IPS-18c (cell line): ENCODE measurements around the gene RAB11FIP4.

Experiments used
- H3K4me3 ChIP-seq: 2 replicates; pipeline ENCODE4 v1.7.0; 2013; ENCODE audit warnings: low read depth, mild to moderate bottlenecking, low read length, moderate library complexity; ENCODE audit not compliant: insufficient read depth
- H3K9me3 ChIP-seq: one replicate; pipeline ENCODE4 v1.6.1; 2013; ENCODE audit warnings: mild to moderate bottlenecking, low read length, moderate library complexity; ENCODE audit not compliant: control insufficient read depth, insufficient read depth

The RAB11FIP4 gene

GRCh38 chr17:31461227-31461810, 69.8 kb downstream of the RAB11FIP4 start:
- Histone ChIP-seq H3K9me3 (peaks cover 2% of the 10 kb centered on the region), H3K4me3 (no peak overlapping the region)

- no peak overlapping the region for H3K4me3 ChIP-seq
Measured at GRCh38 chr17:31462261-31462660, 70.8 kb downstream of the RAB11FIP4 start.

GRCh38 chr17:31466096-31466760, 74.8 kb downstream of the RAB11FIP4 start:
- H3K4me3 ChIP-seq: no peak overlapping the region
- H3K9me3 ChIP-seq: peaks cover 2% of the 10 kb centered on the region

More at GRCh38 chr17:31462261-31462660, 70.8 kb downstream of the RAB11FIP4 start:
- H3K9me3 ChIP-seq: peaks cover 2% of the 10 kb centered on the region

DNA sequence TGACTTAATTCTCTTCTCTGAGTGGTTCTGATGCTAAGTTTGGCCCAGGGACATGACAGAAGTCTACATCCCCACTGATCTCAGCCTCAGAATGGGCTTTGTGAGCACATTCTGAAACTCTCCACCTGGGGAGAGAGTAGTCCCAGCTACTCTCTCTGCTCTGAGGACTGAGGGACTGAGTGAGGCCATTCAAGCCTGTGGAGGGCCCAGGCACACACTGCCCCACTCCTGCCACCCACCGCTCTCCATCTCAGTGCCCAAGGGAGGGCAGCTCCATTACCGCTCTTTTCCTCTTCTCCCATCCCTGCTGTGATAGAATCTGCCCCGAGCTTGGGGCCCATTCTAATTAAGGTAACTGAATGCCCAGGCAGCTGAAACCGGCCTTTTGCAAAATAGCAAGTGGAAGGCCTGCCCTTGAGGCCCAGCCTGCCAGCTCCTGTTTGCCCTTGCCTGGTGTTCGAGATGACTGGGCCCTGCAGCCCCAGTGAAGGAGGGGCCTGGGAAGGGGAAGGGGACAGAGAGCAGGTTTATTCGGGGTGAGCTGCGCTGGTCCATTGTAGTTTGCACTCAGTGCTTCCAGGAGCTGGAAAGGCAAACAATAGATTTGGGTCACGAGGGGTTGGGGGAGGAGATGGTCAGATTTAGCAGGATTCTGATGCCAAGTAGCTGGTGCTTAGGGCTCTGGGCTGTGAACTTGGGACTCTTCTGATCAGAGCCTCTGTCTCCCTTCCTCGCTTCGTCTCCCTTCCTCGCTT, 76.2 kb downstream of the RAB11FIP4 start:
- Histone ChIP-seq H3K9me3 (no peaks in the 10 kb centered on the region), H3K4me3 (no peak overlapping the region)

GRCh38 chr17:31469959-31470358, 78.5 kb downstream of the RAB11FIP4 start:
- H3K4me3 ChIP-seq: no peak overlapping the region
- no peaks in the 10 kb centered on the region for H3K9me3 ChIP-seq

GRCh38 chr17:31470592-31470991, 79.1 kb downstream of the RAB11FIP4 start:
- Histone ChIP-seq H3K4me3 (no peak overlapping the region), H3K9me3 (no peaks in the 10 kb centered on the region)

GRCh38 chr17:31472137-31472536, 80.7 kb downstream of the RAB11FIP4 start:
- Histone ChIP-seq H3K9me3 (peaks cover 2% of the 10 kb centered on the region), H3K4me3 (no peak overlapping the region)

GRCh38 chr17:31475378-31476162, 84.1 kb downstream of the RAB11FIP4 start:
- Histone ChIP-seq H3K4me3 (no peak overlapping the region), H3K9me3 (peaks cover 2% of the 10 kb centered on the region)

DNA sequence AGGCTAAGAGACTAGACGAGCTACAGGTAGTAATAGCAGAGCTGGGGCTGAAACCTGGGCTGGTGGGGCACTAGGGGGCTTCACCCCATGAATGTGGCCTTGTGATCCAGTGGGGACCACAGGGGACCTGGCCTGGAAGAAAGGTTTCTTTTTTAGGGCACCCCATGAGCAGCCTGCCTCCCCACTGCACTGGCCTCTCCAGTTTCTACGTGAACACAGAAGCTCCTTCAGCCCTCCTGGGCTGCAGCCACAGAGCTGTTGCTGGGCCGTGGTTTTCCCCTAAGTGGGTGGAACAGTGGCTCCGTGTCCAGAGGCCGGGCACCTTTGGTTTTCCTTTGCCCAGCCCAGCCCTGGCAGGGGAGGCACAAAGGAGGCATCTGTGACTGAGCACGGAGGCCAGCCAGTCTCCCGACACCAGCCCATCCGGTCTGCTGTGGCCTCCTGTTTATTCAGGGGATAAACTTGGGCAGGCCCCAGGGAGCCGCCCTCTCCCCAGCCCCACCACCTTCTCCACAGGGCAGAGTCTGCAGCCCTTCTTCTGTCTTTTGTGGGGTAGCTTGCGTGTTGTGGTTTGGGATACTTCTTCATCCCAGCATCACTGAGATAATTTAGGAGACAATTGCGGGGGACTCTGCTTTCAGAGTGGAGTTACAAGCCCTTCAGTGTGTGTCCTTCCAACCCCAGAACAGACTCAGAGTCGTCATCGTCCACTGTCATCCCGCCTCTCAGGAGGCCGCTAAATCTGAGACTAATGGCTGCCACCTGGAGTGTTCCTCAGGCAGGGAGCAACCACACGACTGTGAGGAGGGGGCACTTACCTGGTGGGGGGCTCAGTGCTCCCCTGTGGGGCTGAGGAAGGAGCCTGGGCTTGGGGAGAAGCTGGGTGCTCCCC, 85.3 kb downstream of the RAB11FIP4 start:
- peaks cover 2% of the 10 kb centered on the region for H3K9me3 ChIP-seq
- no peak overlapping the region for H3K4me3 ChIP-seq

DNA sequence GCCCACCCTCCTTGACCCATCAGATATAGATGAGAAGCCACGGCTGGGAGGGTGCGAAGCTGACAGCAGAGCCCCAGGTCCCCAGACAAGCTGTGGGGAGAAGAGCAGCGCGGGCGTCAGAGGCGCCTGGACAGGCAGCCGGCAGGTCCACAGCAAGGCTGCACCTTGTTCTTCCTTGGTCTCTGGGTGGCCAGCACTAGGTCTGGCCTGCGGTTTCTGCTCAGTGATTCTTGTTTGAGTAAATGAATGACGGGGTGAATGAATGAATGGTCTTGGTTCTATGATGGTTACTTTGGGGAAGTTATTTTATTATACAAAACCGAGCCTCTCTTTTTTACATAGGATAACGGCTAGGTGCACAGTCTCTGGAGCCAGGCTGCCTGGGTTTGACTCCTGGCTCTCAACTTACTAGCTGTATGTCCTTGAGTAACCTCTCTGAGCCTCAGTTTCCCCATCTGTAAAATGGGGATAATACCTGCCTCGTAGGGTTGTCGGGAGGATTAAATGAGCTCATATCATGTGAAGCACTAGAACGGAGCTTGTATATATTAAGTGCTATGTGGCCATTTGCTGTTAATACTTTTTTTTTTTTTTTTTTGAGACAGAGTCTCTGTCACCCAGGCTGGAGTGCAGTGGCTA, 86.1 kb downstream of the RAB11FIP4 start:
- Histone ChIP-seq H3K9me3 (peaks cover 2% of the 10 kb centered on the region), H3K4me3 (no peak overlapping the region)

DNA sequence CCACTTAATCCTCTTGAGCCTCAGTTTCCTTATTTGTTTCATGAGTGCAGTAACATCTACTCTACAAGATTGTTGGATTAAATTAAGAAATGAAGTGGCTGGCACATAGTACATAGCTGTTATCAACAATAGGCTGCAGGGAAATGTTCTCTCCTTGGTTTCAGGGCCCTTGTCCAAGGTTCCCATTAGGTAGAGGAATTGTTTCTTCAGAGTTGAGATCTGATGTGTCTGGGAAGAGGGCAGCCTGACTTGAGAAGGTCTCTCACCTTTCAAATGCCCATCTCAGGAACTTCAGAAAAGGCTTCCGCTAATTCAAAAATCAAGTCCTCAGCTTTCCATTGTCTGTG, 87.6 kb downstream of the RAB11FIP4 start:
- no peak overlapping the region for H3K4me3 ChIP-seq
- H3K9me3 ChIP-seq: peaks cover 2% of the 10 kb centered on the region

- Histone ChIP-seq H3K9me3 (peaks cover 2% of the 10 kb centered on the region), H3K4me3 (no peak overlapping the region)
Measured at GRCh38 chr17:31479524-31479923, 88.0 kb downstream of the RAB11FIP4 start.

- H3K9me3 ChIP-seq: peaks cover 2% of the 10 kb centered on the region
- H3K4me3 ChIP-seq: no peak overlapping the region
Measured at GRCh38 chr17:31480067-31480466, 88.6 kb downstream of the RAB11FIP4 start.

DNA sequence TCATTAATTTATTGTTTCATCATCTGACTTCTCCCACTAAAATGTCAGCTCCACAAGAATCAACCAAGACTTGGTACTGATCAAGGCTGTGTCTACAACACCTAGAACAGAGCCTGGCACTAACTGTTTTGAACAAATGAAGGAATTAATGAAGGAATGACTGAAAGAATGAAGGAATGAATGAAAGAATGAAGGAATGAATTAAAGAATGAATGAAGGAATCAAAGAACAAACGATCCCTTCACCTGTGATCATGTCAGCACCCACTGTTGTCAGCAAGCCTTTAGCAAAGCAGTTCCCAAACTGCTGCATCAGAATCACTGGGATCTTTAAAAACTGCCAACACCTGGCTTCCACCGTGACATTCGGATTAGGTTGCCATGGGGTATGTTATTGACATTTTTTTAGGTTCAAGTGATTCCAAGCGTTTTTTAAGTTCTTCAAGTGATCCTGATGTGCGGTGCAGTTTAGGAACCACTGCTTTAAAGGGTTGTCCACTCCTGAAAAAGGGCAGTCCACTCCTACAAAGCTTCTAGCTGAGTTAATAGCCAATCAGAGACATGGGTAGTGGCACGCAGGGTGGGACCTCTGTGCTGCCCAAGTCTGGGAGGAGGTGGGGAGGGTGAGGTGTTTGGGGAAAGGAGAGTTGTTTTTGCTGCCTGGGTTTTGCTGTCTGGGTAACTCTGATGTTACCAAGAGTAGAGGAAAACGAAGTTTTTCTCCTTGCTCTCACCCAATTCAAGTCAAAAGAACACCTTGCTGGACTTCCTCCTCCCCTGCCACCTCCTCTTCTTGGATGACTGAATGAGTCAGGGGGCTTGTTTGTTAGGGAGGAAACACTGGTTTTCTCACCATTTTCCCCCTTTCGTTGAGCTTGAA, 89.7 kb downstream of the RAB11FIP4 start:
- no peak overlapping the region for H3K4me3 ChIP-seq
- H3K9me3 ChIP-seq: no peaks in the 10 kb centered on the region

DNA sequence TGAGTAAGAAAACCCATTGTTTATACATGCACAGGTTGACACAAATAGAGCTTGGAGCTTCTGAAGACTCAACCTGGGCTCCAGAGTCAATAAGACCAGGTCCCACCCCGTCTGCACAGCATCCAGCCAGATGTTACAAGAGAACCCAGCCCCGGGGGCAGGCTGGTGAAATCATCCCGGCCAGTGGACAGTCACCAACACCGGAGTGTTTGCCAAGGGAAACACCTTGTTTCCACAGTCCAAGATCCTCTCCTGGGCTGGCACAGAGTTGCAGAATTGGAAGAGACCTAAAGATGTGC, 90.3 kb downstream of the RAB11FIP4 start:
- Histone ChIP-seq H3K9me3 (no peaks in the 10 kb centered on the region), H3K4me3 (no peak overlapping the region)

DNA sequence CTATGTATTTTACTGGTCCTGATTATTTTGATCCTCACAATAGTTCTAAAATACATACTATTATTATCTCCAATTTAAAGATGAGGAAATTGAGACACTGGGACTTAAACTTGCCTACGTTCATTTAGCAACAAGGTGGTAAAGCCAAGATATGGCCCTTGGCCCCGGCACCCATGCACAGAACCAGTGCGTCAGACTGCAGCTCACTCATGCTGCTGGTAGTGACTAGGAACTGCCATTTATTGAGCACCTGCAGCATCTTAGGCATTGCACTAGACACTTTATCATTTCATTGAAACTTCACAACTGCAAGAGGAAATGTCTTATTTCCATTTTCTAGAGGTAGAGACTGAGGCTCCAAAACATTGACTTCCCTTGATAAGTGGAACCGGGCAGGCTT, 93.3 kb downstream of the RAB11FIP4 start:
- H3K4me3 ChIP-seq: no peak overlapping the region
- no peaks in the 10 kb centered on the region for H3K9me3 ChIP-seq
